Activated T-helper 9 cell treated with anti-CD3 and anti-CD28 coated beads, Interleukin-2, amount 50 U/mL, for 16 hours (primary cell): ENCODE measurements around the gene CDKL1.

Experiments used
- DNase-seq: peaks from one replicate; pipeline ENCODE4 v3.0.0-alpha.2; 2020; ENCODE audit warnings: low read depth

CDKL1 gene

GRCh38 chr14:50396631-50397389, at the start of gene CDKL1:
CDKL1 (minus strand) TSS chr14:50396881; CDS start chr14:50395868, 1,013 bp downstream.
- DNase-seq: peak; percentile 35

DNA sequence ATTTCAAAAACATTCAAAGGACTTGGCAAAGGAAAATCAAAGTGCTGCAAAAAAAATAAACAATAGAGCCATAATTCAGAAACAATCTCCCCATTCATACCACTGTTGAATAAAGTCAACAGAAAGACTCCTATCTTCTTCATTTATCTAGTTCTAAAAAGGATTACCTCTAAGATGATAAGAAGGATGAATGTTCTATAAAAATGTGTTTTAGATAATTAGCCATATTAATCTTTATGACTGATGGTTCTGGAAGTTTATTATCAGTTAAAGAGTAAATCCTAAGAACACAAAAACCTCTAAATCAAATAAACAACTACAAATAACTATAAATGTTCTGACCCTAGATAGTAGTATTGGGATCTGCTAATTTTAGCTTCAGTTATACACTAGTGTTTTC, 37.8 kb upstream of the CDKL1 start:
- DNase-seq: no peak

GRCh38 chr14:50432131-50432530, 35.5 kb upstream of the CDKL1 start:
- DNase-seq: no peak

- no peak for DNase-seq
These were observed 29.1 kb upstream of the CDKL1 start for GRCh38 chr14:50425816-50426215.

- DNase-seq: no peak
These were observed 28.4 kb upstream of the CDKL1 start for GRCh38 chr14:50425105-50425504.

DNA sequence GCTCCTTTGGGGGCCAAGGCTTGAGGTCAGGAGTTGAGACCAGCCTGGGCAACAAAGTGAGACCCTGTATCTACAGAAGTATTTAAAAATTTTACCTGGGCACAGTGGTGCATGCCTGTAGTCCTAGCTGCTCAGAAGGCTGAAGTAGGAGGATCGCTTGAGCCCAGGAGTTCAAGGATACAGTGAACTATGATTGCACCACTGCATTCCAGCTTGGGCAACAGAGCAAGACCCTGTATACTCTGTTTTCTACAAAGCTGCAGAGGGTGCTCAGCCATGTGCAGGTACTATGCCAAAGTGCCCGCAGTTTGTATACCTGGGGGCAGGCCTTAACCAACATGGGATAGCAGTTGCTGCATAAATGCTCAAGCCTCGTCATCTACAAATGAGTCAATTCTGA, 26.8 kb upstream of the CDKL1 start:
- no peak for DNase-seq

- no peak for DNase-seq
These were observed 24.8 kb upstream of the CDKL1 start for GRCh38 chr14:50421499-50421898.

DNA sequence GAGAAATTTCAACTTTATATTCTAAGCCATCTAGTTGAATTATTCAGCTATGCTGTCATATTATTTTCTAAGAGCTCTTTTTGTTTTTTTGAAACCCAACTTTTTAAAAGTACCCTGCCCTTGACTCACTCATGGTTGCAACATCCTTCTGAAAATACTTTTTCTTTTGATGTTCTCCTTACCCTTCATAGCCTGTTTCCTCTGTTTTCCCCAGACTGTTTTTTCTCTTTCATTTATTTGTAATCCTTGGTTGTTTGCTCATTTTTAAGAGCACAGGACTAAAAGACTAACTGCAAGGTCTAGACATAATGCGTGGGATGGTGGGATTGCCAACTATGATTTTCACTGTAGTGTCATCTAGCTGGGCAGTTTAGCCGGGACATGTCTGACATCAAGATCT, 21.2 kb upstream of the CDKL1 start:
- DNase-seq: no peak

DNA sequence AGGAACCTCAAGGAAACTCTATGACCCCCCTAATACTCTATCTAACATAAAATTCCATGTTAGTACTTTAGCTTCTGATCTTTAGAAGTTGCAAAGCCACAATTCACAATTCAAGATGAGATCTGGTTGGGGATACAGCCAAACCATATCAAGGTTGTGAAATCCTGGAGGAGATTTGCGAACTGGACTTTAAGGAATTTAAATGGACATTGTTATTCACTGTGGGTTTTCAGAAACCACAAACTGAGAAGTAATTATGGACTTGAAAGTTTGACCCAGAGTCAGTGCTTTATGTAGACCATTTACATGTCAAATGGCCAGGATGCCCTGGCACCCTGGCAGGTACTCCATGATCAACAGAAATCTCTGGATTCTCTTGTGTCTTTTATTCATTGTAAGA, 14.2 kb upstream of the CDKL1 start:
- no peak for DNase-seq

DNA sequence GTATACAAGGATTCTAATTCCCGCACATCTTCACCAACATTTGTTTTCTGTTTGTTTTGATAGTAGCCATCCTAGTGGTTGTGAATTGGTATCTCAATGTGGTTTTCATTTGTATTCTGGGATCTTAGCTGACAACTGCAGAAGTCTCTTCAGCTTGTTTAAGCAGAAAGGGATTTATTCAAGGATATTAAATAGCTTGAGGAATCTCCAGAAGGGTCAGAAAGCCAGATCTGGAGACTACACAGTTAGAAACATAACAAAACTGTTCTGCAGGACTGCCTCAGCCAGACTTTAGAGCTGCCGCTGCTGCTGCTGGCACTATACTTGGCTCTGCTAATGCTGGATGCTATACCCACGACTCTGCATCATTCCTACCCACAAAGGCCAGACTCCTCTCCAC, 13.4 kb upstream of the CDKL1 start:
- DNase-seq: no peak

GRCh38 chr14:50407111-50407812, 10.6 kb upstream of the CDKL1 start:
- DNase-seq: no peak

GRCh38 chr14:50403419-50403818, 6.7 kb upstream of the CDKL1 start:
- DNase-seq: no peak

DNA sequence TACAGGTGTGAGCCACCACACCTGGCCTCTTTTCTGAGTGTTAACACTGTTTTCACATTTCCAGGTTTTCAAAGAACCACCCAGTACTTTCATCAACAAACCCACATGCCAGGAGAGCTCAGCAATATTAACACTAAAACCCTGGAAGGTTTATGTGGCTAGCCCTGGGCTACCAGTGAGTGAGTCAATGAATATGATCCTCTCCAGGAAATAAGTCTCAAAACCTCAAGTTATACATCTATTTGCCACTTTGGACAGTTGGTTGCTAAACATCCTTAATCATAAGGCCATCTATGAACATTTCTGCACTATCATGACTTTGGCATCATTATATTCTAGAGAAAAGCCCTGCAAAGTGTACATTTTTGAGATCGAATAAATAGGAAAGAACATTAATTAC, 6.3 kb upstream of the CDKL1 start:
- no peak for DNase-seq

DNA sequence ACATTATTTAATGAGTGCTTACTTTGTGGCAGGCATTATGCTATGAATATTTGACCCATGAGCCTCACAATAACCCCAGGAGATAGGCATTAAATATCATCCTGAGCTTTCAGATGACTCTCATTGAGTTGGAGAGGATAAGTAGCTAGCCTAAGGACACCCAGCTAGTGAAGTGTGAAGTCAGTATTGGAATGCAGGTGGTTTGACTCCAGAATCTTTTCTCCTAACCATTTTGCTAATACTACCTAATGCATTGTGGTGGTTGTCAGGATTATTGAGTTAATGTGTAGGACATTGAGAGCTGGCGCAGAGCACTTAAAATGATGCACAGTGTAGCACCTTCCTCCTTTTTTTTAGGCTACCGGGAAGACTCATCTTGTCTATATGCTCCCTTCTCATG, 3.8 kb upstream of the CDKL1 start:
- no peak for DNase-seq

- no peak for DNase-seq
These were observed 2.8 kb upstream of the CDKL1 start for GRCh38 chr14:50399251-50400032.

DNA sequence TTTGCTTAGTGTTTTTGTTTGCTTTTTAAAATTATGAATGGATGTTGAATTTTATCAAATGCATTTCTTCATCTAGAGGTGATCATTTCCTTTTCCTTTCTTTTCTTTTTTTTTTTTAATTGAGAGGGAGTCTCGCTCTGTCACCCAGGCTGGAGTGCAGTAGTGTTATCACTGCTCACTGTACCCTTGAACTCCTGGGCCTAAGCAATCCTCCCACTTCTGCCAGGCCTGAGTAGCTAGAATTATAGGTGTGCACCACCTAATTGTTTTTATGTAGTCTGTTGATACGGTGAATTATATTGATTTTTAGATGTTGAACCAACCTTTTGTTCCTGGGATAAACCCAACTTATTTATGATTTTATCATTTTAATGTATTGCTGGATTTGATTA, 1.5 kb upstream of the CDKL1 start:
- DNase-seq: no peak

DNA sequence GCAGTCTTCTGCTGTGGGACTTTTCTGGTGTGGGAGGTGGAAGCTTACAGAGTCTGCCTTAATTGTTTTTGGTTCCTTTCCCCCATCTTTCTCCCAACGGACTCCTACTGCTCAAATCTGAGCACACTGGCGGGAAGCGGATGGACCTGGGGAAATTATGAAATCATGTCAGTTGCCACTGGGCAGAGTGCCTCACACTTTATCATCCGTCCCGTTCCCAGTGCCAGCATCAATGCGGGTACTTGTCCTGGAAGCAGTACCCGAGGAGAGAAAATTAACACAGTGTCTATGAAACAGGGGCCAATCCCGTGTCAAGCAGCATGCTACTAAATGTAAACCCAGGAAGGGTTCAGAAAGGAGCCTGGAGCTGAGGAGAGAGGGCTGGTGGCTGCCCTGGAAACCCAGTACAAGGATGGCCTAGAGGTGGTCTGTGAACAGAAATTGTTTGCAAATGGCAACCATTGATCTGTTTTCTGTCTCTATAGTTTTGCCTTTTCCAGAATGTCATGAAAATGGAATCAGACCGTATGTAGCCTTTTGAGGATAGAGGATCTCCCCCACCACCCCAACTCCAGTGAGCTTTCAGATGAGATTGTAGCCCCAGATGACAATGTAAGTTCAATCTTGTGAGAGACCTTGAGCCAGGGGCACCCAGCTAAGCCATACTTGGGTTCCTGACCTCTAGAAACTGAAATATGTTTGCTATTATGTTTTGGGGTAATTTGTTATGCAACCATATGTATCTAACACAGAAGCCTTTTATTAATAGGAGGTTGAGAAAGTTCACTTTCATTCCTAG, 908 bp upstream of the CDKL1 start:
- DNase-seq: no peak

GRCh38 chr14:50395448-50395847, 1.2 kb downstream of the CDKL1 start:
- DNase-seq: no peak

DNA sequence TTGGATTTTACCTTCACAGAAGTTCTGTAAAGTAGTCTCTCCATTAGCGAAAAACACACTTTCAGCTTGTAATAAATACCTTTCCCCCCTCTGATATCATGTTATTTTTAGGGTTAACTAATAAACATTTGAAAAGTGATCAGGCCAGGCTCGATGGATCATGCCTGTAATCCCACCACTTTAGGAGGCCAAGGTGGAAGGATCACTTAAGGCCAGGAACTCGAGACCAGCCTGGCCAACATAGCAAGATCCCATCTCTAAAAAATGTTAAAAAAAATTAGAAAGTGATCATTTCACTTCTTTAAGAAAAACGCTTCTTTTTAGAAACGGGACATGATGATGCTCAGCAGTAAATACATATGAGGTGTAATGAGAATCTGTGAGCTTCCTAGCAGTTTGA, 2.0 kb downstream of the CDKL1 start:
- DNase-seq: no peak

DNA sequence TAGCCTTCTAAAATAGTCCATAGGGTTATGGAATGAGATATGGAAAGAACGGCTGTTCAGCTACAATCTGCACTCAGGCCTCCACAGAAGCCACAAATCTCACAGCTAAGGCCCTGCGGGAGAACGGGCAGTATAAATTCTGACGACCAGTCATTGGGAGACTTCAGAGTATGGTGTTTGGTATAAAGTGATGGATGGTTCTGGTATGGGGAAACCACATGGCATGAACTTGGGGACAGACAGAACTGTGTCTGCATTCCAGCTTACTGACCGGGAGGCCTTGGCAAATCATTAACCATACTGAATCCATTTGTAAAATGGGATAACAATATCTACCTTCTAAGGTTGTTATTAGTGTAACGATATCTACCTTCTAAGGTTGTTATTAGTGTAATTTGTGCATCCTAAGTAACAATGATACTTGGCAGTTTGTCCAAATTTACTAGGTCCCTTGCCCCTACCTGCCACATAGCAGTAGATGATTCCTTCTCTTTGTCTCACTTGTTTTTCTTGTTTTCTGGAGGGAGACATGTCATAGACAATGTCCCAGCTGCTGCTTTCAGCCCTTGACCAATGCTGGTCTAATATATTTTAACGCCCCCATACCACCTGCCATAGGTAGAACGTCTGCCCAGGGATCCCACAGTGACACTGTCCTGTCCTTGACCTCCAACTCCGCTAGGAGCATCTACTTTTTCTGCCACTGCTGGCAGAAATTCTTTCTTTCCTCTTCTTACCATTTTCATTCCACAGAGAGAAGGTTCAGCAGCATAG, 6.8 kb downstream of the CDKL1 start:
- DNase-seq: no peak

GRCh38 chr14:50388256-50388931, 8.3 kb downstream of the CDKL1 start:
- no peak for DNase-seq
